ENCODE measurements around the gene TOLLIP.

GRCh38 chr11:1260023-1260501 is 49.4 kb downstream of the TOLLIP start:
- no peak for TF ChIP-seq PHTF2 (CRISPR knock-in tag; IDR thresholded peaks at IDR 0.05)
- TF ChIP-seq SNAPC5 (CRISPR knock-in tag; IDR thresholded peaks at IDR 0.05), result no peak
- TF ChIP-seq ATF3 (IDR thresholded peaks at IDR 0.05), result no peak
- TF ChIP-seq ATF3 (CRISPR knock-in tag; conservative IDR thresholded peaks at IDR 0.05), result no peak
- no peak for TF ChIP-seq EZH2 (IDR thresholded peaks at IDR 0.05; ENCODE audit: borderline replicate concordance, low read depth, low read length)
- TF ChIP-seq ZNF511 (CRISPR knock-in tag; IDR thresholded peaks at IDR 0.05), result no peak

Measured in K562 (cell line).